Measurements from ENCODE around the gene CEACAM3. TPM values are rescaled to one million over a fixed set of nuclear protein-coding genes. Genes with fewer than 3 reads are reported as not detected.
A peak's percentile ranks its signal among the peaks of the same experiment; 100 is the strongest.

The CEACAM3 gene
- total RNA-seq, 4 donors from 2014 or later: 0.26 TPM; not detected in 3

DNA sequence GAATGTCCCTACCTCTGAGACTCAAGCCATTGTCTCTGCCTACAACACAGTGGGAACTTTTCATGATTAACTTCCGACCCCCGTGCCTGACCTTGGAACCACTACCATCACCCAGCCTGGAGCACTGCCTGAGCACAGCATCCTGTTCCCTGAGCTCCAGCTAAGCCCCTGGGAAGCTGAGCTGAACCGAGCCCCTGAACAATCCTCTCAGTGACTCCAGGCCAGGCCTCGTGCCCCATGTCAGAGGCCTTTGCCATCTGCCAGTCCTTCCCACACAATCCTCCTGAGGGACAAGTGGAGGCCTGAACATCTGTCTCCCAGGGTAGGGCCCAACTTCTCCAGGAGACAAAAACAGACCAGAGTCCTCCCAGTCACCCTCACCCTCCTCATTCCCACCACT is 17.5 kb downstream of the CEACAM3 start:
- WGBS: 60% methylated on average over 4 of the region's 4 CpGs
- Histone ChIP-seq H3K4me1 (peaks cover 0 to 9% (median 6%) of the 10 kb centered on the region in 4 donors), H3K9me3 (no peaks in the 10 kb centered on the region), H3K36me3 (no peaks in the 10 kb centered on the region), H3K27ac (replicated peaks in 1 of 4) (no peak overlapping the region), H3K27me3 (peaks cover 0 to 33% (median 0%) of the 10 kb centered on the region in 4 donors), H3K4me3 (no peak overlapping the region)
- TF ChIP-seq POLR2A (IDR thresholded peaks at IDR 0.05; ENCODE audit: low read depth) (no peak), POLR2AphosphoS5 (IDR thresholded peaks at IDR 0.05) (no peak), EP300 (IDR thresholded peaks at IDR 0.05) (no peak)
- TF ChIP-seq, protein P1, sequence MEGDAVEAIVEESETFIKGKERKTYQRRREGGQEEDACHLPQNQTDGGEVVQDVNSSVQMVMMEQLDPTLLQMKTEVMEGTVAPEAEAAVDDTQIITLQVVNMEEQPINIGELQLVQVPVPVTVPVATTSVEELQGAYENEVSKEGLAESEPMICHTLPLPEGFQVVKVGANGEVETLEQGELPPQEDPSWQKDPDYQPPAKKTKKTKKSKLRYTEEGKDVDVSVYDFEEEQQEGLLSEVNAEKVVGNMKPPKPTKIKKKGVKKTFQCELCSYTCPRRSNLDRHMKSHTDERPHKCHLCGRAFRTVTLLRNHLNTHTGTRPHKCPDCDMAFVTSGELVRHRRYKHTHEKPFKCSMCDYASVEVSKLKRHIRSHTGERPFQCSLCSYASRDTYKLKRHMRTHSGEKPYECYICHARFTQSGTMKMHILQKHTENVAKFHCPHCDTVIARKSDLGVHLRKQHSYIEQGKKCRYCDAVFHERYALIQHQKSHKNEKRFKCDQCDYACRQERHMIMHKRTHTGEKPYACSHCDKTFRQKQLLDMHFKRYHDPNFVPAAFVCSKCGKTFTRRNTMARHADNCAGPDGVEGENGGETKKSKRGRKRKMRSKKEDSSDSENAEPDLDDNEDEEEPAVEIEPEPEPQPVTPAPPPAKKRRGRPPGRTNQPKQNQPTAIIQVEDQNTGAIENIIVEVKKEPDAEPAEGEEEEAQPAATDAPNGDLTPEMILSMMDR (IDR thresholded peaks at IDR 0.05): no peak
- intact Hi-C loops (cut with DNase I): no loop called here
- no peak for DNase-seq (ENCODE audit: extremely low spot score)

DNA sequence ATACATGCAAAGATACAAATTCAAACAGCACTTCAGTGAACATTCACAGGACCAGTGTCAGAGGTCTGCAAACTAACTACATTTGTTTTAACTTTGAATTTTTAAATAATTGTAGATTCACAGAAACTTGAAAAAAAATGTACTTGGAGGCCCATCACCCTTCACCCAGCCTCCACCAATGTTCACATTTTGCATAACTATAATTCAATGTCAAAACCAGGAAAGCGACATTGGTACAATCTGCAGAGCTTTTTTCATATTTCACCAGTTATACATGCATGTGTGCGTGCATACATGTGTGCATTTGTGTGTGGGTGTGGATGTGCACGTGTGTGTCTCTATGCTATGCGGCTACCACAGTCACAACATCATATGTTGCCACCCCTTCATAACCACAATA is 18.9 kb downstream of the CEACAM3 start:
- intact Hi-C loops (cut with DNase I): no loop called here
- Histone ChIP-seq H3K27me3 (peaks cover 0 to 20% (median 0%) of the 10 kb centered on the region in 4 donors), H3K9me3 (no peaks in the 10 kb centered on the region), H3K27ac (replicated peaks in 1 of 4) (no peak overlapping the region), H3K4me3 (no peak overlapping the region), H3K4me1 (peaks cover 0 to 9% (median 5%) of the 10 kb centered on the region in 4 donors), H3K36me3 (no peaks in the 10 kb centered on the region)
- 76% methylated on average over 4 of the region's 4 CpGs for WGBS
- TF ChIP-seq POLR2AphosphoS5 (IDR thresholded peaks at IDR 0.05): no peak
- no peak for TF ChIP-seq POLR2A (IDR thresholded peaks at IDR 0.05; ENCODE audit: low read depth)
- TF ChIP-seq, protein P1 (IDR thresholded peaks at IDR 0.05): no peak
- no peak for TF ChIP-seq EP300 (IDR thresholded peaks at IDR 0.05)
- no peak for DNase-seq (ENCODE audit: extremely low spot score)

DNA sequence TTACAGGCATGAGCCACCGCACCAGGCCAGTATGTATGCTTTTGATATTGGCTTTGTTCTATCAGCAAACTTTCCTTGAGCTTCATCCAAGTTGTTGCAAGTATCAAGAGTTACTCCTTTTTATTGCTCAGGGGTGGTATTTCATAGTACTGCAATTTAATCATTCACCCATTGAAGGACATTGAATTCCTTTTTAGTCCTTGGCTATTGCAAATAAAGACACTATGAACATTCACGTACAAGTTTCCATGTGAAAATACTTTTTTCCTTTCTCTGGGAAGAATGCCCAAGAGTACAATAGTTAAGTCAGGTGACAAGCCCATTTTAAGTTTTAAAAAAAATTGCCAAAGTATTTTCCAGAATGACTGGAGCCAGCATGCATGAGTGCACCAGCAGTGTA is 20.4 kb downstream of the CEACAM3 start:
- H3K4me1 ChIP-seq: peaks cover 0 to 9% (median 3%) of the 10 kb centered on the region in 4 donors
- H3K27me3 ChIP-seq: peaks cover 0 to 16% (median 0%) of the 10 kb centered on the region in 4 donors
- DNase-seq (ENCODE audit: extremely low spot score): no peak
- 56% methylated on average over 2 of the region's 2 CpGs for WGBS
- H3K27ac ChIP-seq (replicated peaks in 1 of 4): no peak overlapping the region
- no peaks in the 10 kb centered on the region for H3K9me3 ChIP-seq
- no peak overlapping the region for H3K4me3 ChIP-seq
- TF ChIP-seq POLR2A (IDR thresholded peaks at IDR 0.05; ENCODE audit: low read depth) (no peak), EP300 (IDR thresholded peaks at IDR 0.05) (no peak), POLR2AphosphoS5 (IDR thresholded peaks at IDR 0.05) (no peak)
- TF ChIP-seq, protein P1 (IDR thresholded peaks at IDR 0.05): no peak
- H3K36me3 ChIP-seq: no peaks in the 10 kb centered on the region
- intact Hi-C loops (cut with DNase I): no loop called here

DNA sequence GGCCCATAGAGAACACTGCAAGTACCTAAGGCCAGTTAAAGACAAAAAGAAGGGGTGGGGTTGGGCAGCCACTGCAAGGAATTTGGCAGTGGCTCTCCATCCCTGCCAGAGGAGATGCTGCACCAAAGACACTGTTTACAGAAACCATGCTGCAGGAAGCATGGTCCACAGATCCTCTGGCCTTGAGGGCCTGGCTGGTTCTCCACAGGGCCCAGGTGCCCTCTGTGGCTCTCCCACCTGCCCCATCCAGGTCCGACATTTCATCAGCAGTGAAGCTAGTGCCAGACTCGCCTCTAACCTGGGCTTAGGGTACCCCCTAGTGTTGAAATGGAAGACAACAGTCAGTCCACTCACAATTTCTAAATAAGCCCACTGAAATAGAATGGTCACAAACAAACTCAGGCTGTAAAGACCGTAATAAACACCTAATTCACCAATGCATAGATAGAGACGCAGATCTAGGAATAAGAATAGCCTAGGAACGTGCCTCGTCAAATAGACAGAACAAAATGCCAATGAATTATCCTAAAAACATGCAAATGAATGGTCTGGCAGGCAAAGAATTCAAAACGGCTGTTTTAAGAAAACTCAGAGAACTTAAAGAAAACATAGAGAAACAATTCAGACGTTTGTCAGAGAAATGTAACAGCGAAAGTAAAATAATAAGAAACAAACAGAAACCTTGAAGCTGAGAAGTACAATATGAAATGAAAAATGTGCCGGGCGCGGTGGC is 24.8 kb downstream of the CEACAM3 start:
- TF ChIP-seq POLR2A (IDR thresholded peaks at IDR 0.05; ENCODE audit: low read depth) (no peak), POLR2AphosphoS5 (IDR thresholded peaks at IDR 0.05) (no peak), EP300 (IDR thresholded peaks at IDR 0.05) (no peak)
- TF ChIP-seq, protein P1 (IDR thresholded peaks at IDR 0.05): peak; percentile 42 to 50 (median 50)
- DNase-seq (ENCODE audit: extremely low spot score): no peak
- Histone ChIP-seq H3K27ac (replicated peaks in 1 of 4) (no peak overlapping the region), H3K27me3 (peaks cover 0 to 23% (median 0%) of the 10 kb centered on the region in 4 donors), H3K9me3 (no peaks in the 10 kb centered on the region), H3K4me3 (no peak overlapping the region), H3K4me1 (peaks cover 0 to 9% (median 3%) of the 10 kb centered on the region in 4 donors), H3K36me3 (no peaks in the 10 kb centered on the region)
- intact Hi-C loops (cut with DNase I): no loop called here
- WGBS: 41% methylated on average over 11 of the region's 12 CpGs

Measured in esophagus muscularis mucosa (tissue), 4 donors.